GM23338 (cell line): ENCODE data around the gene NMD3. TPM values are rescaled to one million over a fixed set of nuclear protein-coding genes. Genes with fewer than 3 reads are reported as not detected.

ENCODE experiments used
- ATAC-seq: fragments of 200-7000 bp; cut with Tn5 transposase; 3 replicates; pipeline ENCODE4 v1.9.1; 2020
- DNase-seq: peaks from one replicate; pipeline ENCODE4 v3.0.0-alpha.2; 2015; ENCODE audit warnings: low spot score
- H2AFZ ChIP-seq: fragments of 200-600 bp; sonication (generic); 2 replicates; pipeline ENCODE4 v1.8.0; 2016; ENCODE audit warnings: antibody characterized with exemption, mild to moderate bottlenecking, moderate library complexity
- H3F3A ChIP-seq: fragments of 200-600 bp; sonication (generic); replicated peaks from 2 replicates; pipeline ENCODE4 v1.8.0; 2017; ENCODE audit warnings: antibody characterized with exemption, mixed run types, low read depth
- H3K27ac ChIP-seq: fragments of 200-600 bp; sonication (generic); 2 replicates; pipeline ENCODE4 v1.6.1; 2016; ENCODE audit warnings: low read depth
- H3K27me3 ChIP-seq: fragments of 200-600 bp; sonication (generic); 2 replicates; pipeline ENCODE4 v1.8.0; 2016; ENCODE audit warnings: mild to moderate bottlenecking, mixed run types, moderate library complexity; ENCODE audit not compliant: insufficient read depth
- H3K36me3 ChIP-seq: fragments of 200-600 bp; sonication (generic); 2 replicates; pipeline ENCODE4 v1.8.0; 2016; ENCODE audit warnings: mild to moderate bottlenecking; ENCODE audit not compliant: insufficient read depth
- H3K4me1 ChIP-seq: fragments of 200-600 bp; sonication (generic); 2 replicates; pipeline ENCODE4 v1.8.0; 2016; ENCODE audit warnings: mild to moderate bottlenecking, moderate library complexity; ENCODE audit not compliant: insufficient read depth
- H3K4me2 ChIP-seq: fragments of 200-600 bp; sonication (generic); 2 replicates; pipeline ENCODE4 v1.7.1; 2017; ENCODE audit warnings: mixed run types
- H3K4me3 ChIP-seq: fragments of 200-600 bp; sonication (generic); 2 replicates; pipeline ENCODE4 v1.6.1; 2016; ENCODE audit warnings: mixed run types
- H3K79me2 ChIP-seq: fragments of 200-600 bp; sonication (generic); replicated peaks from 2 replicates; pipeline ENCODE4 v1.8.0; 2017; ENCODE audit warnings: mild to moderate bottlenecking; ENCODE audit not compliant: insufficient read depth
- H3K9me2 ChIP-seq: fragments of 200-600 bp; sonication (generic); 2 replicates; pipeline ENCODE4 v1.8.0; 2017; ENCODE audit not compliant: insufficient read depth
- H4K20me1 ChIP-seq: fragments of 200-600 bp; sonication (generic); replicated peaks from 2 replicates; pipeline ENCODE4 v1.8.0; 2017; ENCODE audit warnings: mild to moderate bottlenecking; ENCODE audit not compliant: insufficient read depth
- H3K27ac Mint-ChIP-seq: 2 replicates; pipeline ENCODE4 v1.8.0; 2020; ENCODE audit warnings: inconsistent platforms, mild to moderate bottlenecking, moderate library complexity, mixed read lengths
- H3K27me3 Mint-ChIP-seq: 3 replicates; pipeline ENCODE4 v1.8.0; 2022; ENCODE audit warnings: low read depth, mild to moderate bottlenecking, moderate library complexity, mixed read lengths, inconsistent platforms; ENCODE audit not compliant: insufficient read depth, poor library complexity
- H3K36me3 Mint-ChIP-seq: 3 replicates; pipeline ENCODE4 v1.8.0; 2021; ENCODE audit warnings: low read depth, mild to moderate bottlenecking, inconsistent platforms, moderate library complexity, mixed read lengths
- H3K4me1 Mint-ChIP-seq: 3 replicates; pipeline ENCODE4 v1.8.0; 2020; ENCODE audit warnings: mild to moderate bottlenecking, inconsistent platforms, mixed read lengths
- H3K4me3 Mint-ChIP-seq: 3 replicates; pipeline ENCODE4 v1.8.0; 2021; ENCODE audit warnings: moderate library complexity, mild to moderate bottlenecking, inconsistent platforms, mixed read lengths
- H3K9me3 Mint-ChIP-seq: 3 replicates; pipeline ENCODE4 v1.8.0; 2020; ENCODE audit warnings: moderate library complexity, mild to moderate bottlenecking, inconsistent platforms, mixed read lengths
- CREB1 ChIP-seq: fragments of 250-450 bp; sonication (Bioruptor Pico); IDR thresholded peaks from 2 replicates; pipeline ENCODE4 v1.5.0; 2020; ENCODE audit warnings: low read depth, mild to moderate bottlenecking, moderate library complexity
- CTCF ChIP-seq, 2 experiments: fragments of 200-600 bp in 1 of 2; sonication (generic) in 1 of 2; conservative IDR thresholded peaks; 2 replicates each; pipeline versions ENCODE4 v1.5.1 to v1.6.1; 2016 to 2017; ENCODE audit warnings: antibody characterized with exemption in 2 of 2, low read depth in 2 of 2, mild to moderate bottlenecking in 2 of 2, moderate library complexity in 1 of 2
- ETS1 ChIP-seq: IDR thresholded peaks from 2 replicates; pipeline ENCODE4 v1.6.1; 2016; ENCODE audit warnings: antibody characterized with exemption
- EZH2phosphoT487 ChIP-seq: fragments of 200-600 bp; sonication (generic); IDR thresholded peaks from one replicate; pipeline ENCODE4 v1.8.1; 2018; ENCODE audit warnings: antibody characterized with exemption; ENCODE audit not compliant: unreplicated experiment
- JUNB ChIP-seq: IDR thresholded peaks from one replicate; pipeline ENCODE4 v1.6.1; 2016; ENCODE audit warnings: antibody characterized with exemption; ENCODE audit not compliant: unreplicated experiment
- NANOG ChIP-seq: IDR thresholded peaks from 2 replicates; pipeline ENCODE4 v1.6.1; 2016; ENCODE audit warnings: antibody characterized with exemption, borderline replicate concordance
- REST ChIP-seq: IDR thresholded peaks from one replicate; pipeline ENCODE4 v1.6.1; 2018; ENCODE audit warnings: antibody characterized with exemption; ENCODE audit not compliant: unreplicated experiment
- STAT1 ChIP-seq: IDR thresholded peaks from one replicate; pipeline ENCODE4 v1.6.1; 2016; ENCODE audit warnings: antibody characterized with exemption; ENCODE audit not compliant: unreplicated experiment
- ZNF331 ChIP-seq: fragments of 250-450 bp; sonication (Bioruptor Pico); IDR thresholded peaks from 2 replicates; pipeline ENCODE4 v1.5.0; 2020; ENCODE audit warnings: low read depth, mild to moderate bottlenecking, moderate library complexity
- polyA plus RNA-seq: library from polyadenylated mRNA; unstranded; fragments of >200 nt; fragmentation: Nextera tagmentation; extraction: Ambion mirVana; gene quantifications from 2 replicates; pipeline ENCODE4 v1.2.1, GENCODE V29; 2016
- total RNA-seq: library from RNA; depleted of rRNA; stranded (reverse); fragments of >200 nt; shearing (Covaris generic); gene quantifications from 2 replicates; pipeline ENCODE4 v1.2.3, GENCODE V29; 2014
- TF ChIP-seq, protein P1 (sequence below): fragments of 250-450 bp; sonication (Bioruptor Pico); IDR thresholded peaks from 2 replicates; pipeline ENCODE4 v1.5.0; 2020; ENCODE audit warnings: mild to moderate bottlenecking, moderate library complexity

The NMD3 gene
- total and polyA plus RNA-seq, 2 experiments from 2014 or later = 27.3 to 67.4 TPM

- TF ChIP-seq REST = no peak
- TF ChIP-seq CREB1 (CRISPR knock-in tag) = no peak
- no peak for TF ChIP-seq ZNF331 (CRISPR knock-in tag)
- no peak for TF ChIP-seq EZH2phosphoT487
- no peak for TF ChIP-seq JUNB
Measured at GRCh38 chr3:161224786-161225185, 3.7 kb downstream of the NMD3 start (continued).

GRCh38 chr3:161230621-161231171 lies 9.6 kb downstream of the NMD3 start:
- DNase-seq (no peak), ATAC-seq (no peak)
- no peak overlapping the region for H3K4me2 ChIP-seq
- H4K20me1 ChIP-seq = peaks cover 10% of the 10 kb centered on the region; the same call in 1 of the 2 replicates
- Mint-ChIP-seq H3K9me3 (no peaks in the 10 kb centered on the region), H3K4me3 (no peak overlapping the region), H3K36me3 (peaks cover 25% of the 10 kb centered on the region), H3K4me1 (no peaks in the 10 kb centered on the region), H3K27me3 (no peaks in the 10 kb centered on the region), H3K27ac (no peak overlapping the region)
- no peak overlapping the region for H3K27ac ChIP-seq
- no peaks in the 10 kb centered on the region for H3K4me1 ChIP-seq
- H3K27me3 ChIP-seq = no peaks in the 10 kb centered on the region
- no peaks in the 10 kb centered on the region for H3F3A ChIP-seq
- H3K79me2 ChIP-seq = peaks cover 40% of the 10 kb centered on the region
- peaks cover 25% of the 10 kb centered on the region for H3K36me3 ChIP-seq
- no peaks in the 10 kb centered on the region for H3K9me2 ChIP-seq
- H3K4me3 ChIP-seq = no peak overlapping the region
- H2AFZ ChIP-seq = no peak overlapping the region
- no peak for TF ChIP-seq CTCF (conservative IDR thresholded peaks at IDR 0.05; ENCODE audit: low read depth in 2 of 2)
- TF ChIP-seq ETS1 = no peak
- TF ChIP-seq NANOG = no peak
- TF ChIP-seq EZH2phosphoT487 = no peak
- TF ChIP-seq STAT1 = no peak
- TF ChIP-seq, protein P1, sequence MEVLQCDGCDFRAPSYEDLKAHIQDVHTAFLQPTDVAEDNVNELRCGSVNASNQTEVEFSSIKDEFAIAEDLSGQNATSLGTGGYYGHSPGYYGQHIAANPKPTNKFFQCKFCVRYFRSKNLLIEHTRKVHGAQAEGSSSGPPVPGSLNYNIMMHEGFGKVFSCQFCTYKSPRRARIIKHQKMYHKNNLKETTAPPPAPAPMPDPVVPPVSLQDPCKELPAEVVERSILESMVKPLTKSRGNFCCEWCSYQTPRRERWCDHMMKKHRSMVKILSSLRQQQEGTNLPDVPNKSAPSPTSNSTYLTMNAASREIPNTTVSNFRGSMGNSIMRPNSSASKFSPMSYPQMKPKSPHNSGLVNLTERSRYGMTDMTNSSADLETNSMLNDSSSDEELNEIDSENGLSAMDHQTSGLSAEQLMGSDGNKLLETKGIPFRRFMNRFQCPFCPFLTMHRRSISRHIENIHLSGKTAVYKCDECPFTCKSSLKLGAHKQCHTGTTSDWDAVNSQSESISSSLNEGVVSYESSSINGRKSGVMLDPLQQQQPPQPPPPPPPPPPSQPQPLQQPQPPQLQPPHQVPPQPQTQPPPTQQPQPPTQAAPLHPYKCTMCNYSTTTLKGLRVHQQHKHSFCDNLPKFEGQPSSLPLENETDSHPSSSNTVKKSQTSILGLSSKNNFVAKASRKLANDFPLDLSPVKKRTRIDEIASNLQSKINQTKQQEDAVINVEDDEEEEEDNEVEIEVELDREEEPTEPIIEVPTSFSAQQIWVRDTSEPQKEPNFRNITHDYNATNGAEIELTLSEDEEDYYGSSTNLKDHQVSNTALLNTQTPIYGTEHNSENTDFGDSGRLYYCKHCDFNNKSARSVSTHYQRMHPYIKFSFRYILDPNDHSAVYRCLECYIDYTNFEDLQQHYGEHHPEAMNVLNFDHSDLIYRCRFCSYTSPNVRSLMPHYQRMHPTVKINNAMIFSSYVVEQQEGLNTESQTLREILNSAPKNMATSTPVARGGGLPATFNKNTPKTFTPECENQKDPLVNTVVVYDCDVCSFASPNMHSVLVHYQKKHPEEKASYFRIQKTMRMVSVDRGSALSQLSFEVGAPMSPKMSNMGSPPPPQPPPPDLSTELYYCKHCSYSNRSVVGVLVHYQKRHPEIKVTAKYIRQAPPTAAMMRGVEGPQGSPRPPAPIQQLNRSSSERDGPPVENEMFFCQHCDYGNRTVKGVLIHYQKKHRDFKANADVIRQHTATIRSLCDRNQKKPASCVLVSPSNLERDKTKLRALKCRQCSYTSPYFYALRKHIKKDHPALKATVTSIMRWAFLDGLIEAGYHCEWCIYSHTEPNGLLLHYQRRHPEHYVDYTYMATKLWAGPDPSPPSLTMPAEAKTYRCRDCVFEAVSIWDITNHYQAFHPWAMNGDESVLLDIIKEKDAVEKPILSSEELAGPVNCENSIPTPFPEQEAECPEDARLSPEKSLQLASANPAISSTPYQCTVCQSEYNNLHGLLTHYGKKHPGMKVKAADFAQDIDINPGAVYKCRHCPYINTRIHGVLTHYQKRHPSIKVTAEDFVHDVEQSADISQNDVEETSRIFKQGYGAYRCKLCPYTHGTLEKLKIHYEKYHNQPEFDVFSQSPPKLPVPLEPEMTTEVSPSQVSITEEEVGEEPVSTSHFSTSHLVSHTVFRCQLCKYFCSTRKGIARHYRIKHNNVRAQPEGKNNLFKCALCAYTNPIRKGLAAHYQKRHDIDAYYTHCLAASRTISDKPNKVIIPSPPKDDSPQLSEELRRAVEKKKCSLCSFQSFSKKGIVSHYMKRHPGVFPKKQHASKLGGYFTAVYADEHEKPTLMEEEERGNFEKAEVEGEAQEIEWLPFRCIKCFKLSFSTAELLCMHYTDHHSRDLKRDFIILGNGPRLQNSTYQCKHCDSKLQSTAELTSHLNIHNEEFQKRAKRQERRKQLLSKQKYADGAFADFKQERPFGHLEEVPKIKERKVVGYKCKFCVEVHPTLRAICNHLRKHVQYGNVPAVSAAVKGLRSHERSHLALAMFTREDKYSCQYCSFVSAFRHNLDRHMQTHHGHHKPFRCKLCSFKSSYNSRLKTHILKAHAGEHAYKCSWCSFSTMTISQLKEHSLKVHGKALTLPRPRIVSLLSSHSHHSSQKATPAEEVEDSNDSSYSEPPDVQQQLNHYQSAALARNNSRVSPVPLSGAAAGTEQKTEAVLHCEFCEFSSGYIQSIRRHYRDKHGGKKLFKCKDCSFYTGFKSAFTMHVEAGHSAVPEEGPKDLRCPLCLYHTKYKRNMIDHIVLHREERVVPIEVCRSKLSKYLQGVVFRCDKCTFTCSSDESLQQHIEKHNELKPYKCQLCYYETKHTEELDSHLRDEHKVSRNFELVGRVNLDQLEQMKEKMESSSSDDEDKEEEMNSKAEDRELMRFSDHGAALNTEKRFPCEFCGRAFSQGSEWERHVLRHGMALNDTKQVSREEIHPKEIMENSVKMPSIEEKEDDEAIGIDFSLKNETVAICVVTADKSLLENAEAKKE (CRISPR knock-in tag) = no peak
- no peak for TF ChIP-seq CREB1 (CRISPR knock-in tag)
- no peak for TF ChIP-seq JUNB
